Epithelial cell of proximal tubule (primary cell): Measurements from ENCODE around the gene GTSE1. TPM values are rescaled to one million over a fixed set of nuclear protein-coding genes. Genes with fewer than 3 reads are reported as not detected.

ENCODE experiments used
- DNase-seq: peaks from one replicate; pipeline ENCODE4 v3.0.0-alpha.2; 2011; ENCODE audit warnings: low read depth
- H3K4me3 ChIP-seq: 2 replicates; pipeline ENCODE4 v1.5.1; 2011; ENCODE audit warnings: low read depth, mild to moderate bottlenecking, low read length
- total RNA-seq: library from RNA; depleted of rRNA; stranded (reverse); fragments of >200 nt; gene quantifications from 2 replicates; pipeline ENCODE4 v1.2.3, GENCODE V29; 2015
- TF ChIP-seq, protein P1 (sequence below): conservative IDR thresholded peaks from 2 replicates; pipeline ENCODE4 v1.5.1; 2012; ENCODE audit warnings: low read depth, mild to moderate bottlenecking, low read length

GTSE1 gene
- total RNA-seq, 1 donor from 2014 or later: 18.2 TPM

GRCh38 chr22:46371623-46372226 is 75.1 kb downstream of the GTSE1 start:
- H3K4me3 ChIP-seq: no peak overlapping the region
- no peak for DNase-seq
- TF ChIP-seq, protein P1, sequence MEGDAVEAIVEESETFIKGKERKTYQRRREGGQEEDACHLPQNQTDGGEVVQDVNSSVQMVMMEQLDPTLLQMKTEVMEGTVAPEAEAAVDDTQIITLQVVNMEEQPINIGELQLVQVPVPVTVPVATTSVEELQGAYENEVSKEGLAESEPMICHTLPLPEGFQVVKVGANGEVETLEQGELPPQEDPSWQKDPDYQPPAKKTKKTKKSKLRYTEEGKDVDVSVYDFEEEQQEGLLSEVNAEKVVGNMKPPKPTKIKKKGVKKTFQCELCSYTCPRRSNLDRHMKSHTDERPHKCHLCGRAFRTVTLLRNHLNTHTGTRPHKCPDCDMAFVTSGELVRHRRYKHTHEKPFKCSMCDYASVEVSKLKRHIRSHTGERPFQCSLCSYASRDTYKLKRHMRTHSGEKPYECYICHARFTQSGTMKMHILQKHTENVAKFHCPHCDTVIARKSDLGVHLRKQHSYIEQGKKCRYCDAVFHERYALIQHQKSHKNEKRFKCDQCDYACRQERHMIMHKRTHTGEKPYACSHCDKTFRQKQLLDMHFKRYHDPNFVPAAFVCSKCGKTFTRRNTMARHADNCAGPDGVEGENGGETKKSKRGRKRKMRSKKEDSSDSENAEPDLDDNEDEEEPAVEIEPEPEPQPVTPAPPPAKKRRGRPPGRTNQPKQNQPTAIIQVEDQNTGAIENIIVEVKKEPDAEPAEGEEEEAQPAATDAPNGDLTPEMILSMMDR: no peak

- H3K4me3 ChIP-seq: no peak overlapping the region
- no peak for DNase-seq
- TF ChIP-seq, protein P1: no peak
Observed at GRCh38 chr22:46372686-46373085, 76.0 kb downstream of the GTSE1 start.

GRCh38 chr22:46373159-46373558 is 76.5 kb downstream of the GTSE1 start:
- TF ChIP-seq, protein P1: no peak
- DNase-seq: no peak

DNA sequence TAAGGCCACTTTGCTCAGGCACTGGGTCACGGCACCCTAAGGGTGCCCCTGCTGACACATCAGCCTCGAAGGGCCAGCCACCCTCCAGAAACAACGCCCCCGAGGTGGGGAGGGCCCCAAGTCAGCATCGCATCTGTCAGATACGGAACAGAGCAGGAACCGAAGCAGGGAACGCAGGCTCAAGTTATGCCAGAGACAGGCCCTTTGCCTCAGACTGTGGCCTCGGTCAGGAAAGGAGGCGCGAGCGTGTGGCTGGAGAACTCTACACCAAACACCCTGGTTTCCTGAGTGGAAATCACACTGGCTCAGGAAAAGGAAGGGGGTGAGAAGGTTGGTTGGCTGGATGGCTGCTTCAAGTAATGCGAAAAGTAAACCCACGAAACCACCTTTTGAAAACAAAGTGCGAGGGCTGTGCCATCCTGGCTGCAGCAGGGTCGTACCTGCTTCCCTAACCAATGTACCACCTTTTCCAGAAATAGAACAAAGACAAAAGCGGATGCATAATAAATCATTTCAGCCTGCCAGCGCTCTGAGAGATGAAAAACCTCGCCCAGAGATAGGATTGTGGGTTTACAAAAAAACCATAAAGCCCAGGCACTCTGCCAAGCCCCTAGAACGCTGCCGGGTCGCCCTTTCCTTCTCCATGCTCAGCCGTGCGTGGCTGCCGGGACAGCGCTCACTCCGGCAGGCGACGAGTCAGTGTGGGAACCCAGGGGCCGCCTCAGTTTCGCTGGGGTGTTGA is 77.4 kb downstream of the GTSE1 start:
- DNase-seq: no peak
- no peak overlapping the region for H3K4me3 ChIP-seq
- TF ChIP-seq, protein P1: no peak

More at GRCh38 chr22:46373159-46373558, 76.5 kb downstream of the GTSE1 start:
- H3K4me3 ChIP-seq: no peak overlapping the region

DNA sequence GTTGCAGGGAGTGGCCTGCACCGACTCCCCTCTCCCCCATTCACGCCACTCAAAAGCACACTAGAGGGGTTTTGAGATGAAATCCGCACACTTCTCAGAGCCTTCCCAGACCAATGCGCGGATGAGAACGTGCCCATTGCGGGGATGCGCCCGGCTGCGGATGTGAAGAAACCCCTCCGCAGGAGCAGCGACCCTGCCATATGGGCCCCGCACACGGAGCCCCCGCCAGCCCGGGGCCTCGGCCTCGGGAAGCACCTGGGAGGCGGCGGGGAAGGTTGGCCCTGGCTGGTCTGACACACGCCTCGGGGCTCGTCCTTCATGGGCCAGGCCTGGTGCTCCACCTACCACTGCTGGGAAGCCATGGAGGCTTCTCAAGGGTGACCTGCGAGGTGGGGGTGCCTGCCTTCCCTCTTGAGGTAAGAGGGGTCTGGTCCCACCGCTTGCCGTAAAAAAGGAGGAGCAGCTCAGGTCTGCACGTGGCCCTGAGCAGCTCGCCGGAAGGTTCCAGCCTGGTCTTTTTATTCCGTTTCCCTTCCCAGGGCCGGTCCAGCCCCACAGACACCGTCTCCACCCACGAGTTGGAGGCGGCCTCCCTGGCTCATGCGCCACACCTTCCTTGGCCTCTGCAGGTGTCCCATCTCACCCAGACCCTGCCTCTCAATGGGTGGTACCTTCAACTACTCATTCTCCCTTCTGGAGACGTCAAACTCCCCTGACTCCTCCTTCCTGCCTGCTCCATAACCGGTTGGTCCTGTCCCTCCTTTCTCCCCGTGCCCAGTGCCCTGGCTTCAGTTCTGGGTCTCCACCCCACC is 78.2 kb downstream of the GTSE1 start:
- no peak for DNase-seq
- TF ChIP-seq, protein P1: no peak
- H3K4me3 ChIP-seq: no peak overlapping the region

DNA sequence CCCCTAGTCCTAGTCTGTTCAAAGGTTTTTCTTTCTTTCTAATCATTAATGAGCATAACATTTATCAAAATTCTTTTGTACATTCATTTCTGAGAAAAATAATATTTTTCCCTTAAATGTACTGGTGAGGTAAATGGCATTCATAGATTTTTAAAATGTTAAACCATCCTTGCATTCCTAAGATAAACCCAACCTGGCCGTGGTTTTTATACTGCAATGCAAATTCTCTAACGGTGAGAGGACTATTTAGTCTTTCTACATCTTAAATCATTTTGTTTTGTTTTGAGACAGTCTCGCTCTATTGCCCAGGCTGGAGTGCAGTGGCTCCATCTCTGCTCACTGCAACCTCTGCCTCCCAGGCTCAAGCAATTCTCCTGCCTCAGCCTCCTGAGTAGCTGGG is 79.4 kb downstream of the GTSE1 start:
- no peak for DNase-seq
- no peak overlapping the region for H3K4me3 ChIP-seq
- TF ChIP-seq, protein P1: no peak
